ENCODE data around the gene TMEM223.
A peak's percentile ranks its signal among the peaks of the same experiment; 100 is the strongest.
"Not testable (repeated sequence)": the region's sequence is repeated elsewhere in the genome, so short reads cannot be mapped to it uniquely, and the experiment has no call there.

The TMEM223 gene, protein sequence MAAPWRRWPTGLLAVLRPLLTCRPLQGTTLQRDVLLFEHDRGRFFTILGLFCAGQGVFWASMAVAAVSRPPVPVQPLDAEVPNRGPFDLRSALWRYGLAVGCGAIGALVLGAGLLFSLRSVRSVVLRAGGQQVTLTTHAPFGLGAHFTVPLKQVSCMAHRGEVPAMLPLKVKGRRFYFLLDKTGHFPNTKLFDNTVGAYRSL

DNA sequence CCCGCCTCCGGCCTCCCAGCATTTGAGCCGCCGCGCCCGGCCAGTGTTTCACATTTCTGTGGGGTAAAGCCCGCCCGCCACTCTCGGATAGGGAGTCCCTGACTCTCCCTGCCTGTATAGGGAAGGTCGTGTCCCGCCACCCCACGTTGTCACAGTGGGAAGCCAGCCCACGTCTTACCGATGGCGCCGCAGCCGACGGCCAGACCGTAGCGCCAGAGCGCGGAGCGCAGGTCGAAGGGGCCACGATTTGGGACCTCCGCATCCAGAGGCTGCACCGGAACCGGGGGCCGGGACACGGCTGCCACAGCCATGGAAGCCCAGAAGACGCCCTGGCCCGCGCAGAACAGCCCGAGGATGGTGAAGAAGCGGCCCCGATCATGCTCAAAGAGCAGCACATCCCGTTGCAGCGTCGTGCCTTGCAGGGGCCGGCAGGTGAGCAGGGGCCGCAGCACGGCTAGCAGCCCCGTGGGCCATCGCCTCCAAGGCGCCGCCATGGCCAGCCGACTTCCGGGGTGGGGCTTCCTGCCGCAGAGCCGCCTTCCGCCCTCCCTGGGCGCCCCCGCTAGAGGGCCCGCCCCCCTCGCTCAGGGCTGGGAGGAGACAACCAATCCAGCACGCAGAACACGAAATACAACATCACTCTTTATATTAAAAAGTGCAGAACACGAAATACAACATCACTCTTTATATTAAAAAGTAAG is at the start of gene TMEM223:
TMEM223 (minus strand) TSS at position 506 of the 701 bp plus-strand sequence; CDS start at position 494, 12 bp downstream.
- DNase-seq (ENCODE audit: low read depth), result peak; percentile 77

DNA sequence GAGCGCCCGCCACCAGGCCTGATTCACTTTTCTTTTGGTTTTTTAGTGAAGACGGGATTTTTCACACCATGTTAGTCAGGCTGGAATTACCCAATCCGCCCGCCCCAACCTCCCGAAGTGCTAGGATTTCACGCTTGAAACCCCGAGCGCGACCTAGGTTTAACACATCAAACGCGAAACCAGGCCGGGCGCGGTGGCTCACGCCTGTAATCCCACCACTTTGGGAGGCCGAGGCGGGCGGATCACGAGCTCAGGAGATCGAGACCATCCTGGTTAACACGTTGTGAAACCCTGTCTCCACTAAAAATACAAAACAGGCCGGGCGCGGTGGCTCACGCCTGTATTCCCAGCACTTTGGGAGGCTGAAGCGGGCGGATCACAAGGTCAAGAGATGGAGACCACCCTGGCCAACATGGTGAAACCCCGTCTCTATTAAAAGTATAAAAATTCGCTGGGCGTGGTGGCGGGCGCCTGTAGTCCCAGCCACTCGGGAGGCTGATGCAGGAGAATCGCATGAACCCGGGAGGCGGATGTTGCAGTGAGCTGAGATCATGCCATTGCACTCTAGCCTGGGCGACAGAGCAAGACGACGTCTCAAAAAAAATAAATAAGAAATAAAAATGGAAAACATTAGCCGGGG is 49.0 kb upstream of the TMEM223 start:
- peak; percentile 74 for DNase-seq (ENCODE audit: low read depth)

DNA sequence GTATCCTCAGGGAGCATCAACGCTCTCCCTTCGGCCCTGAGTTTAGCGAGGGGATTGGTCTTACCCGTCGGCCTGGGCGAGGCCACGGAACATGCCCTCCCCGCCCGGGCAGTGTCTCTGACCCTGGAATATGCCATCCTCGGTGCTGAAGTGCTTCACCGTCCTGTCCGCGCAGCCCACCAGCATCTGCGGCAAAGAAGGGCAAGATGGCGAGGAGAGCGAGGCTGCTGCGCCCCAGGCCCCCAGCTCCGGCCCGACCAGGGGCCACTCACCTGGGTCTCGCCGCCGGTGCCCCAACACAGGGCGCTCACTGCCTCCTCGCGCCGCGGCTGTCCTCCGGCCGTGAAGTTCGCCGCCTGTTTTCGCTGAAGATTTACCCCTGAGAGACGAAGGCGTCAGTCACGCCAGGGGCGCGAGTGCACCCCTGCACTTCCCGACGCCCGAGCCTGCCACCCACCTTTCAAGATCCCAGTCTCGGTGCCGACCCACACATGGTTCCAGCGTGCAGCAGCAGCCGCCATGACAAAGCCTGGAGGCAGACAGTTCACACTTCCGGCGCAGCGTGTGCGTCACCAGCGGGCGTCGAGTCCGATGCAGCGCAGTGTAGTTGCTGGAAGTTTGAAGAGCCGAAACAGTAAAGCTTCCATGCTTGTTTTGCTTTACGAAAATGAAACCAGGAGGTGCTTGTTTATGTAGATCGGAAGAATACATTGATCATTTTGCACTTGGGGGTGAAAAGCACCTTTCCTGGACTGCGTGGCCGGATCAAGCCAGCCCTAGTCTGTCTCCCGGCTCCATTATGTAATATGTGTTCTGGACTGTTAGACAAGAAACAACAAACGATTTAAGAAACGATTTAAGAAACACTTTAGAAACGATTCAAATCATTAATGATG is 47.5 kb upstream of the TMEM223 start, which contains the start of gene WDR74:
WDR74 (minus strand) TSS at position 541 of the 896 bp plus-strand sequence; CDS start at position 521, 20 bp downstream.
- DNase-seq (ENCODE audit: low read depth), result peak; percentile 88

DNA sequence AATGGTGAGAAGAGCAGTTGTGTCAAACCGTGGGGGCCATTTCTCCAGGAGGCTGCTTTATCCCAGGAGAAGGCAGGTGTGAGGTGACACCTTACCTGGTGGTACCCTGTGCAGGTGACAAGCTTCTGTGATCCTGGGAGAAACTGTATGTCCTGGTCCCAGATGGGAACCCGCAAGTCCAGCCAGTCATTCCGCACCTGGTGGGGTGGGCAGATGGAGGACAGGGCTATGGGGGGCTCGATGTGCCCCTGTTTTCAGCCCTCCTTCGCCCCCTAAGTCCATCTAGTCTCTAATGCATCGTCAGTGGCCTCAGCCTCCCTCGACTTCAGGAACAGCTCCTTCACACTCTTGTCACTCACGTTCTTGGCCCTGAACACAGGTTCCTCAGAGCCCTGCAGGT is 43.5 kb upstream of the TMEM223 start:
- no peak for DNase-seq (ENCODE audit: low read depth)

DNA sequence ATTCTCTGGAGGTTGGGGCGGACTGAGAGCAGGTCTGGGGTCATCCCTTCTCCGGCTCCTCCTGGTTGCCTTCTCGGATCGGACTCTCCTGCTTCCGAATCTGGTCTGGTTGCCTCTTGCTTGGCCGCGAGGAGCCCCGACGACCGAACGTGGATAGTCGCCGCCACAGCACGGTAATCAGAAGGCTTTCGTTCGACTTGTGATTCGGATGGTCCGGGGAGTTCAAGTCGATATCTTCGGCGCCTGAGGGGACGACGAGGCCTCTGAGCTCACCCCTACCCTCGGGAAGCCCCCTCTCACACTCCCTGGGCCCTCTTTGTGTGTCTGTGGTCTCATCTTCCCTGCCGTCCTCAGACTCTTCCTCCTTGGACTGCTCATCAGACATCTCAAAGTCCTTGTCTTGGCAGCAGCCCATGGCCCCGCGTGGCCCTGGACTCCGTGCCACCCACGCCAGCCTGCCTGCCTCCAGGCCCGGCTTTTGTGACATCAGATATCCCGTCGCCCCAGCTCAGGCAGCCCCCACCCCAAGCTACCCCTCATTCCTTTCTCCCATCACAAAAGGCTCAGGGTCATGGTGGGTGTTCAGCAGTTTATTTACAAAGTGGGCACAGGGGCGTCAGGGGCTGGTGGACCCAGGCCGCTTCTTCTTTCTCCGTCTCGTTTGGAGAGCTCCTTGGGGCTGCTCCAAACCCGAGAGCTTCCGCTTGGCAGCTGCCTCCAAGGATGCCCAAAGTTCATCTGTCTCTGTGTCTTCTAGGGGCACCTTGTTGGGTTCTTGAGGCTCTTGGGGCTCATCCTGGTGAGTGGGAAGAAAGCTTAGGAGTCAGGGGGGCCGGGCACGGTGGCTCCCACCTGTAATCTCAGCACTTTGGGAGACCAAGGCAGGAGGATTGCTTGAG is 40.8 kb upstream of the TMEM223 start, which contains the start of gene TEX54:
TEX54 (minus strand) TSS at position 506 of the 899 bp plus-strand sequence.
- peak; percentile 28 for DNase-seq (ENCODE audit: low read depth)

DNA sequence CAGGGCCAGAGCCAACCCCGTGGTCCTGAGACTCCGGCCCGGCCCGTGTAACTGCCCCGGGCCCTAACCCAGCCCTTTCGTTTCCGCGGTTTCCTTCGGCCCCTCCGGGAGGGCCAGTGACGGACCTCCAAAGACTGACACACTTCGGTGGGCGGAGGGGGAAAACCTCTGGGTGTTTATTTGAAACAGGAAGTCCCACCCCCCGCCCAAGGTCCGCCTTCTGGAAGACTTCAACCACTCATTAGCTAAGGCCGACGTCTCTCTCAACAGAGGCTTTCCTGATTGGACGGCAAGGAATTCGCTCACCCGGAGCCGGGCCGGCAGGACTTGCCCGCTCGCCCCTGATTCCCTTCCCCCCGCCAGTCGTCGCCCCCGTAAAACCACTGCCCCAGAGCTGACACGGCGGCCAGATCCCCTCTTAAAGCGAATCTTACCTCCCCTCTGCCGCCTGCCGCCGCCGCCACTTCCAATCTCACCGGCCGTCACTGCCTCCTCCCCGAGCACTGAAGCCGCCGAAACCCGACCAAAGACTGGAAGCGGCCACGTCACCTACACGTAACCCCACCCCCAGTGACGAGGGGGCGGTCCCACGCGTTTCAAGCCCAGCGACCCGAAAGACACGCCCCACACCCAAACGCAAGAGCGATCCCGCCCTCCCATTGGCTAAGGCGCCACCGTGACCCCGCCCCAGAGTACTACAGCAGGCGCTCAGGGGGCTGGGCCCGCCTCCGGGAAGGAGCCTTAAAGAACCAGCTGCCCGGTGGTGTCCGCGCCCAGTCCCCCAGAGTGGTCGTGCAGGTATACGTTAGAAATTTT is 39.9 kb upstream of the TMEM223 start, which contains the start of gene STX5:
STX5 (minus strand) TSS at position 532 of the 816 bp plus-strand sequence. CDS start 808 bp downstream, outside the sequence.
- DNase-seq (ENCODE audit: low read depth), result peak; percentile 98

DNA sequence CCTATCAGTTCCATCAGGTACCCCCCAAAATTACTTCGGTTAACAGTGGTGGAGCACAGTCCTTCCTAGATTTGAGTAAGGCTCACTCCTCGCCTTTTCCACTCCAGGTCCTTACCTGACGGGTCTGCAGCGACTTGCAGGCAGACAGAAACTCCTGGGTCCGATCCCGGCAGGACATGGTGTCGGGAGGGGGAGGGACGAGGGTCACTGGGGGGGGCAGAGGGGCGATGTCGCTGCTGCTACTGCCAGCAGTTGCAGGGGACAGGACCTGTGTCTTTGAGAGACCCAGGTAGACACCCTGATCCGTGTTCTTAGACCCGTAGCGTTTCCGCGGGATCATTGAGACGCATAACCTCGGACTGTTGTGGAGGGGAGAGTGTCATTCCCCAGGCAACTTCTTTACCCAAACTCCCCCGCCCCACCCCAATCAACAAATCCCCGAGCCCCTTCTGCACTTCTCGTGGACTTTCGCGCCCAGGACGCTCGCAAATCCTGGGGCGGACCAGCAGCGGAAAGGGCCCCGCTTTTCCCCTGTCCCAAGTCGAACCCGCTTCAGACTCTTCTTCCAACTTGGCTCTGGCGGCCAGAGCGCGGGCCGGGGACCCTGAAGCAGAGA is 39.2 kb upstream of the TMEM223 start:
- DNase-seq (ENCODE audit: low read depth), result no peak

DNA sequence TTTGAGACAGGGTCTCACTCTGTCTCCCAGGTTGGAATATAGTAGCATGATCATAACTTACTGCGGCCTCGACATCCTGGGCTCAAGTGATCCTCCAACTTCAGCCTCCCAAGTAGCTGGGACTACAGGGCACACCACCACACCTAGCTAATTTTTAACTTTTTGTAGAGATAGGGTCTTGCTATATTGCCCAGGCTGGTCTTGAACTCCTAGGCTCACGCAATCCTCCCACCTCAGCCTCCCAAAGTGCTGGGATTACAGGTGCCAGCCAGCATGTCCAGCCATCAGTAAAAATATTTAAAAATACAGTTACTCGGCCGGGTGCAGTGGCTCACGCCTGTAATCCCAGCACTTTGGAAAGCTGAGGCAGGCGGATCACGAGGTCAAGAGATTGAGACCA is 36.3 kb upstream of the TMEM223 start:
- not testable (repeated sequence) for DNase-seq (ENCODE audit: low read depth)

DNA sequence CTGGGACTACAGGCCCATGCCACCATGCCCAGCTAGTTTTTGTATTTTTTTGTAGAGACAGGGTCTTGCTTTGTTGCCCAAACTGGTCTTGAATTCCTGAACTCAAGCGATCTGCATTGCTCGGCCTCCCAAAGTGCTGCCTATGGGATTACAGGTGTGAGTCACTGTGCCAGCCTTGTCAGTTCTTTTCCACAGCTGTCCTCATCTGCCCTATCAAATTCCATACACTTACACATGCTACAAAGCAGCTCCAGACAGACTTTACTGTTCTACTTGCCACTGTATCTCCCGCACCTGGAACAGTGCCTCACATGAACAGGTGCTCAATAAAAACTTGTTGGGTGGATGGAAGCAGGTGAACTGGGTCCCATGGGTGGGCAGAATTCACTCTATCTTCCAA is 31.9 kb upstream of the TMEM223 start:
- DNase-seq (ENCODE audit: low read depth), result no peak

DNA sequence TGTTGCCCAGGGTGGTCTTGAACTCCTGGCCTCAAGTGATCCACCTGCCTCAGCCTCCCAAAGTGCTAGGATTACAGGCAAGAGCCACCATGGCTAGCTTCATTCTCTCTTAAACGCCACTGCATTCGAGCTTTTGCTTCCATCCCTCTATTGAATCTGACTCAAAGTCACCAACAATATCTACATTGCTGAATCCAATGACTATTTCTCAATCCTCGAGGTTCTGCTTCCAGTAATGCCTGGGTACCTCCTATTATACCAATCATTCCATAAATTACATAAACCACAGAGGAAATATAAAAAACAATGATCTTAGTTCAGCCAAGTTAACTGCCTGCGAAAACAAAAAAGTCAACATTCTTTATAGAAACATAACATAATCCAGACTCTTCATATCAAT is 25.3 kb upstream of the TMEM223 start:
- DNase-seq (ENCODE audit: low read depth), result no peak

DNA sequence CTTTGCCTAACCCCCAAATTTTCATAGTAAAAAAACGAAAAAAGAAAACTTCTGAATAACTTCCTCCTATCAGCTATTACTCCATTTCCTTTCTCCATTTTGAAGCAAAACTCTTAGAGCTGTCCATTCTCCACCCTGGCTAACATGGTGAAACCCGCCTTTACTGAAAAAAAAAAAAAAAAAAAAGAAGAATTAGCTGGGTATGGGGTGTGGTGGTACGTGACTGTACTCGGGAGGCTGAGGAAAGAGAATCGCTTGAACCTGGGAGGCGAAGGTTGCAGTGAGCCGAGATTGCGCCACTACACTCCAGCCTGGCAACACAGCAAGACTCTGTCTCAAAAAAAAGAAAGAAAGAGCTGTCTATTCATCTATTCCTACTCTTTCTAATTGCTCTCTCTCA is 24.8 kb upstream of the TMEM223 start:
- DNase-seq (ENCODE audit: low read depth), result no peak

DNA sequence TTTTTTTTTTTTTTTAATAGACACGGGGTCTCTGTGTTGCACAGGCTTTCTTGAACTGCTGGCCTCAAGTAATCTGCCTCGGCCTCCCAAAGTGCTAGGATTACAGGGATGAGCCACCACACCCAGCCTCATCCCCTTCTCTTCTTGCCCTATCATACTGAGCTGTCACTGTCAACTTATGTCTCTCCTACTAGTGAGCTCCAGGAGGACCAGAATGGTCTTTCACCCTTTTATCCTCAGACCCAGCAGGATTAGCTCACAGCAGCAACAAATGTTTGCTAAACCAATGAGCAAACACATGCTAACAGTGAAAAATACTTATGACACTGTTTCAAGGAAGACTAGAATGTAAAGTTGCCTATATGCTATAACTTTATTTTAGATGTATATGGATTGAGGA is 19.9 kb upstream of the TMEM223 start:
- DNase-seq (ENCODE audit: low read depth), result no peak

DNA sequence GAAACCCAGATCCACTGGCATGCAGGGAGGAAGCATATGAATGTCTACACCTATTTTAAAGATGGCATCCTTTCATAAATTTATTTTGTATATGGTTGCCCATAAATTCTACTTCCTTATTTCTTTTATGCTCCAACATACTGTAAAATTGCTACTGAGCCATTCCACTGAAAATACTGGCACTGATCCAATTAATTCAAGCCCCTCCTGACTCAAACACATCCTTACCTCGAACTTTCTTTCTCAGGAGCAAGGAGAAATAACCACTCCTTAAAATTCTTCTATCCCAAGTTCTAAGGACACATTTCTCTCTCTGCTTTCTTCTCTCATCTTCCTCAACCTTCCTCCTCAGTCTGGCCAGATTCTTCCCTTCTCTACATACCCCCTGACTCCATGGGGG is 18.9 kb upstream of the TMEM223 start:
- no peak for DNase-seq (ENCODE audit: low read depth)

DNA sequence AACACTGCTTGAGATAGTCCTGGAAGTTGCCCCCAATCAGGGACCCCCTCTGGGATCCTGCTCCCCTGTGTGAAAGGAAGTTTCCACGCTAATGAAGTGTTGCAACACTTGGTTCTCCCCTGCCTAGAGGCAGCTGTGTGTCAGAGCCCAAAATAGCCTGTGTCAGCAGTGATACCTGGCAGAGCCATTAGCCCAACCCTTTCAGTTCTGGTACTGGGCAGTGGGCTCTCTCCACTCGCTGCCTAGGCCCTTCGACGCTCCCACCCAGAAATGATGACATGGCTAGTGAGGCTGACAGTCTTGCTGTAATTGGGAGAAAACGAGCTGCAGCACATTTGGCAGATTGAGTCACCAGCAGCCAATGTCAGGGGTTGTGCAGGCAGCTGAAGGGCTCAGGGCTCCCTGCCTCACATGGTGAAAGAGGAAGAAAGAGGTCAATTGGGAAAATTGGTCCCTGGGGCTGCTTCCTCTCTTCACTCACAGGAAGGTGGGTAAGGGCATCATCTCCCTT is 14.9 kb upstream of the TMEM223 start:
- DNase-seq (ENCODE audit: low read depth), result peak; percentile 41

DNA sequence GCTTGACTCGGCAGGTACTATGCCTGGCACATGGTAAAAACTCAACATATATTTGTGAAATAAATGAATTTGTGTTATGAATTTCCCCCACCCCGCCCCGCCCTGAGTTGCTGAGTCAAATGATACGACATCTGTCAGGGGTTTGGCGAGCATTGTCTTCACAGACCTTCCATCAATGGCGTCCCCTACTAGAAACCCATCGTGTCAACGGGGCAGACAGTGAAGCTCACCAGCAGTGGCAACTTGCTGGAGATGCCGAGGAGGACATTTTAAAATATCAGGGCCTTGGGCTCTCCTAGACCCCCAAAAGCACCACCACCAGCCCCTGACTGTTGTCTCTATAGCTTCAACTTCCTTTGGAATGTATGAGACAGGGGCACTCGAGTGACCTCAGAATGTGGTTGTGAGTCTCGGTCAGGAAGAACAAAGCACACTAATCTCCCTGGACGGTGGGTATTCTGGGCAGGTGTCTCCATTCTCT is 14.2 kb upstream of the TMEM223 start:
- DNase-seq (ENCODE audit: low read depth), result no peak

DNA sequence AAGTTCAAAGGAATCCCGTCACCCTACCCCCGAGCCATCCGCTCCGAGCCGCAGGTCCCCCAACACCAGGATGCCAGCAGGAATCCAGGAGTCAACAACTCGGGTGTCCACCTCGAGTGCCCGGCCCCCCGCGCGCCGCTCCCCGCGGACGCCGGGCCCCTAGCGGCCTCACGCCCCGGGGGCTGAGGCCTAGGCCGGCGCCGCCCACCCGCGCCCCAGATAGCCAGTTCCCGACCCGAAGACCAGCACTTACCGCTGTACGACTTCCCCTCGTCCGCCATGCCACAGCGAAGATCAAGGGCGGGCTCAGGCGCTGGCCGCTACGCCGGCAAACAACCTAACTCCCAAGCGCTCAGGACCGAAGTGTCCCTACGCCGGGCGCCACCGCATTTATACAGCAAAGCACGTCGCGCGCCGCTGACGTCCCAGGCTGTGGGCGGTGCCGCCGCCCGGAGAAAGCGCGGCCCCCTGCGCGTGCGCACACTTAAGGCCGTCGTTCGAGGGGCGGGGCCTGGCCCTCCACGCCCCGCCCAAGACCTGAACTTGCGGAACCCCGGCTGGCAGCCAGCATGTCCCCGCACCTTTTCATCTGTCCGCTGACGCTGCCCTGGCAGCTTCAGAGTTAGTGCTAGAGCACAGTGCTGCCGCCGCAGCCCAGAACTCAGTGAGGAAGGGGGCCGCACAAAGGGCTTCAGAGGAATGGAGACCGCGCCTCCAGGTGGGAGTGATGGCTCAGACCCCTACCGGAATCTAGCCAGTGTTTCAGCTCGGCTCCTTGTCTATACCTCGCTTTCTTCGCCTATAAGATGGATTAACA is 13.5 kb upstream of the TMEM223 start, which contains the start of gene NXF1:
NXF1 (minus strand) TSS at position 365 of the 817 bp plus-strand sequence; CDS start at position 281, 84 bp downstream.
- peak; percentile 95 for DNase-seq (ENCODE audit: low read depth)

DNA sequence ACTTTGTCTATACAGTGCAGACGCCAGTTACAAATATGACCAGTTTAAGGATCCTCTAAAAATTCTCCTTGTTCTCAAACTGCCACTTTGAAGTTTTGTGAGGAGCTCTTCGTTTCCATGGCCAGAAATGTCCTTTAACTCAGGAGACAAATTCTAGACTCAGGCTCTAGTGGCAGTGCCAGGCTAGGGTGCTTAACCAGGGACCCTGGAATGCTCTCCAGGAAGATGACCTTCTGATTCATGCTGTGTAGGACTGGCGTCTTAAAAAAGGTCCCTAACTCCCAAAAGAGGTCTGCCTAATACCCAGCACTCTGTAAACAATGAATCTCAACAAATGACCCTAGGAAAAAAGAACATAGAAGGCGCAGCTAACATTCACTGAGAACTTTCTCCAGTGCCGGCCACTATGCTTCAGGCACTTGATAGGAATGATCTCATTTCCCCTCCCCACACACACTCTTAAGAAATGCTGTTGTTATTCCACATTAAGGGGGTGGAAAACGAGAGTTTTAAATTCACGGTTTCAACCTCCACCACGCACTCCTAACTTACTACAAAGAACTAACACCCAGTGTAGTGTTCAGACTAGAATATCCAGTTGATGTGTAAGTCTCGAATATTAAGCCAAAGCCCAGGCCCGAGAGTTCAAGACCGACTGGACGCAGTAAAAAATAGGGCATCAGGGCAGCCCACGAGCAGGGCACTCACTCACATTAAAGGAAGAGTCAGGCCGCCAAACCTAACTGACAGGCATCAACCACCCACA is 12.7 kb upstream of the TMEM223 start:
- peak; percentile 26 for DNase-seq (ENCODE audit: low read depth)
